ENCODE results near the gene NAT8L. TPM values are rescaled to one million over a fixed set of nuclear protein-coding genes. Genes with fewer than 3 reads are reported as not detected.
A peak's percentile ranks its signal among the peaks of the same experiment; 100 is the strongest.

Gene NAT8L
- total RNA-seq, 1 donor from 2014 or later, result 14.9 TPM

- H3K27ac Mint-ChIP-seq, result no peak overlapping the region
- no peak overlapping the region for H3K4me3 Mint-ChIP-seq
- peak; percentile 50 for DNase-seq (ENCODE audit: extremely low spot score, unreplicated experiment)
- peaks cover 29% of the 10 kb centered on the region for H3K27me3 Mint-ChIP-seq
- no peaks in the 10 kb centered on the region for H3K36me3 Mint-ChIP-seq
- TF ChIP-seq CTCF (conservative IDR thresholded peaks at IDR 0.05), result no peak
- H3K4me1 Mint-ChIP-seq (ENCODE audit: unreplicated experiment), result no peaks in the 10 kb centered on the region
- no peaks in the 10 kb centered on the region for H3K9me3 Mint-ChIP-seq
These were observed 8.0 kb upstream of the NAT8L start for GRCh38 chr4:2051086-2051485.

GRCh38 chr4:2054217-2054616 is 4.9 kb upstream of the NAT8L start:
- H3K4me1 Mint-ChIP-seq (ENCODE audit: unreplicated experiment), result no peaks in the 10 kb centered on the region
- no peak for TF ChIP-seq CTCF (conservative IDR thresholded peaks at IDR 0.05)
- peaks cover 47% of the 10 kb centered on the region for H3K27me3 Mint-ChIP-seq
- no peak overlapping the region for H3K4me3 Mint-ChIP-seq
- DNase-seq (ENCODE audit: extremely low spot score, unreplicated experiment), result no peak
- no peaks in the 10 kb centered on the region for H3K36me3 Mint-ChIP-seq
- H3K9me3 Mint-ChIP-seq, result no peaks in the 10 kb centered on the region
- H3K27ac Mint-ChIP-seq, result no peak overlapping the region

- Mint-ChIP-seq H3K27me3 (peaks cover 34% of the 10 kb centered on the region), H3K4me1 (ENCODE audit: unreplicated experiment) (no peaks in the 10 kb centered on the region)
These were observed 1.6 kb upstream of the NAT8L start for GRCh38 chr4:2057382-2058065.

GRCh38 chr4:2058264-2059045 is 672 bp upstream of the NAT8L start:
- Mint-ChIP-seq H3K4me3 (peak overlapping the region; percentile 25), H3K27me3 (peaks cover 32% of the 10 kb centered on the region), H3K9me3 (no peaks in the 10 kb centered on the region), H3K4me1 (ENCODE audit: unreplicated experiment) (no peaks in the 10 kb centered on the region), H3K36me3 (no peaks in the 10 kb centered on the region), H3K27ac (no peak overlapping the region)
- DNase-seq (ENCODE audit: extremely low spot score, unreplicated experiment), result no peak
- TF ChIP-seq CTCF (conservative IDR thresholded peaks at IDR 0.05), result no peak

More at GRCh38 chr4:2057382-2058065, 1.6 kb upstream of the NAT8L start:
- TF ChIP-seq CTCF (conservative IDR thresholded peaks at IDR 0.05), result no peak
- DNase-seq (ENCODE audit: extremely low spot score, unreplicated experiment), result no peak
- Mint-ChIP-seq H3K27ac (no peak overlapping the region), H3K9me3 (no peaks in the 10 kb centered on the region), H3K36me3 (no peaks in the 10 kb centered on the region), H3K4me3 (peak overlapping the region; percentile 83)

- no peak for TF ChIP-seq CTCF (conservative IDR thresholded peaks at IDR 0.05)
- H3K27me3 Mint-ChIP-seq, result peaks cover 28% of the 10 kb centered on the region
- no peak overlapping the region for H3K27ac Mint-ChIP-seq
- no peak for DNase-seq (ENCODE audit: extremely low spot score, unreplicated experiment)
- H3K36me3 Mint-ChIP-seq, result no peaks in the 10 kb centered on the region
- no peak overlapping the region for H3K4me3 Mint-ChIP-seq
- no peaks in the 10 kb centered on the region for H3K4me1 Mint-ChIP-seq (ENCODE audit: unreplicated experiment)
- H3K9me3 Mint-ChIP-seq, result no peaks in the 10 kb centered on the region
These were observed 837 bp downstream of the NAT8L start for GRCh38 chr4:2059726-2060602.
